ENCODE measurements around the gene STPG4.

Gene STPG4

GRCh38 chr2:47087051-47087450 is 68.1 kb downstream of the STPG4 start:
- TF ChIP-seq POLR2AphosphoS5 (IDR thresholded peaks at IDR 0.05; ENCODE audit: borderline replicate concordance, low read depth, low read length) (no peak), EZH2 (IDR thresholded peaks at IDR 0.05) (no peak), FOXP2 (optimal IDR thresholded peaks at IDR 0.05; ENCODE audit: control extremely low read depth, extremely low read length, insufficient read depth) (no peak)
- no peak for DNase-seq (ENCODE audit: low read depth, low spot score)
- H3K9ac ChIP-seq (ENCODE audit: insufficient read length): no peak overlapping the region
- no peaks in the 10 kb centered on the region for H3K36me3 ChIP-seq (ENCODE audit: insufficient read depth, low read length)
- no peak overlapping the region for H3K27ac ChIP-seq
- no peak overlapping the region for H3K4me3 ChIP-seq
- H3K9me3 ChIP-seq (ENCODE audit: low read depth, low read length): no peaks in the 10 kb centered on the region

DNA sequence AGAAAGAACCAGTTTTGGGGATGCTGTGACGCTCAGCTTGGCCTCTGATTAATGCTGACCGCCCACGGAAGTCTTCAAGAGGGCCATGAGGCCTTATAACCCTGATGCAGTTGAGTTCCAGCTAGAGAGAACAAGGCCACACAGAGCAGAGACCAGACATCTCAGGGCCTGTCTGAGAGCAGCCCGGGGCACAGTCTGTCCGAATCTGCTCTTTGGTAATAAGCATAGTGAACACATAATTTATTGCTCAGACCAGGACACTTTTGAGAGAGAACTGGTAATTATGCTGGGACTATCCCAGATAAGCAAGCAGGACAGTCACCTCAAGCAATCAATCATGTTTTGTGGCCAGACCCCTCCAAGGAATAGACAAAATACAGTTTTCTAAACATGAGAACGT is 68.5 kb downstream of the STPG4 start:
- DNase-seq (ENCODE audit: low read depth, low spot score): no peak
- no peaks in the 10 kb centered on the region for H3K36me3 ChIP-seq (ENCODE audit: insufficient read depth, low read length)
- no peak overlapping the region for H3K27ac ChIP-seq
- no peaks in the 10 kb centered on the region for H3K9me3 ChIP-seq (ENCODE audit: low read depth, low read length)
- H3K4me3 ChIP-seq: no peak overlapping the region
- H3K9ac ChIP-seq (ENCODE audit: insufficient read length): no peak overlapping the region
- TF ChIP-seq POLR2AphosphoS5 (IDR thresholded peaks at IDR 0.05; ENCODE audit: borderline replicate concordance, low read depth, low read length): no peak

GRCh38 chr2:47086054-47086471 is 69.0 kb downstream of the STPG4 start:
- H3K9me3 ChIP-seq (ENCODE audit: low read depth, low read length): no peaks in the 10 kb centered on the region
- no peak overlapping the region for H3K9ac ChIP-seq (ENCODE audit: insufficient read length)
- H3K36me3 ChIP-seq (ENCODE audit: insufficient read depth, low read length): no peaks in the 10 kb centered on the region
- H3K27ac ChIP-seq: no peak overlapping the region
- TF ChIP-seq POLR2AphosphoS5 (IDR thresholded peaks at IDR 0.05; ENCODE audit: borderline replicate concordance, low read depth, low read length) (no peak), EZH2 (IDR thresholded peaks at IDR 0.05) (no peak), FOXP2 (optimal IDR thresholded peaks at IDR 0.05; ENCODE audit: control extremely low read depth, extremely low read length, insufficient read depth) (no peak)
- no peak for DNase-seq (ENCODE audit: low read depth, low spot score)
- no peak overlapping the region for H3K4me3 ChIP-seq

GRCh38 chr2:47083886-47084687 is 71.0 kb downstream of the STPG4 start:
- DNase-seq (ENCODE audit: low read depth, low spot score): no peak
- TF ChIP-seq FOXP2 (optimal IDR thresholded peaks at IDR 0.05; ENCODE audit: control extremely low read depth, extremely low read length, insufficient read depth): no peak
- no peak for TF ChIP-seq EZH2 (IDR thresholded peaks at IDR 0.05)
- TF ChIP-seq POLR2AphosphoS5 (IDR thresholded peaks at IDR 0.05; ENCODE audit: borderline replicate concordance, low read depth, low read length): no peak
- Histone ChIP-seq H3K9ac (ENCODE audit: insufficient read length) (no peak overlapping the region), H3K9me3 (ENCODE audit: low read depth, low read length) (no peaks in the 10 kb centered on the region), H3K36me3 (ENCODE audit: insufficient read depth, low read length) (no peaks in the 10 kb centered on the region), H3K4me3 (no peak overlapping the region), H3K27ac (no peak overlapping the region)

- H3K27ac ChIP-seq: no peak overlapping the region
- no peaks in the 10 kb centered on the region for H3K36me3 ChIP-seq (ENCODE audit: insufficient read depth, low read length)
- H3K4me3 ChIP-seq: no peak overlapping the region
- no peak for DNase-seq (ENCODE audit: low read depth, low spot score)
- TF ChIP-seq EZH2 (IDR thresholded peaks at IDR 0.05): no peak
- TF ChIP-seq POLR2AphosphoS5 (IDR thresholded peaks at IDR 0.05; ENCODE audit: borderline replicate concordance, low read depth, low read length): no peak
- no peak for TF ChIP-seq FOXP2 (optimal IDR thresholded peaks at IDR 0.05; ENCODE audit: control extremely low read depth, extremely low read length, insufficient read depth)
- H3K9ac ChIP-seq (ENCODE audit: insufficient read length): no peak overlapping the region
- no peaks in the 10 kb centered on the region for H3K9me3 ChIP-seq (ENCODE audit: low read depth, low read length)
Measured at GRCh38 chr2:47083485-47083884, 71.6 kb downstream of the STPG4 start.

DNA sequence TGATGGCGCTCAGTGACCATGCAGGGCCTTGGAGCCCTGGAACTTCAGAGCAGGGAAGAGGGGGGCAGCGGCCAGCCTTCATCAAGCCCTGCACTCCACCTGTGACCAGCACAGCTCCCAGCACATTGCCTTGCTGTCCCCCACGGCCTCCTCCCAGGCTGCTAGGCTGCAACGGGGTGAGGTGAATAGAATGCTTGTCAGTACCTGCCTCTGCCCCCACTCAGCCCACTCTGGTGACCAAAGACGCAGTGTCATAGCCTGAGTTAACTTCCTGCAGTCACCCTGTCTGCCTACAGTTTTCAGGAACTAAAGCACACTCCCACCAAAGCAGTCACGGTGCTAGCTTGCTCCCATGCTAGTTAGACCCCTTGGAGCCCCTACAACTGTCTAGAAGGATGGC is 72.1 kb downstream of the STPG4 start:
- no peak for TF ChIP-seq POLR2AphosphoS5 (IDR thresholded peaks at IDR 0.05; ENCODE audit: borderline replicate concordance, low read depth, low read length)
- TF ChIP-seq EZH2 (IDR thresholded peaks at IDR 0.05): no peak
- no peak for TF ChIP-seq FOXP2 (optimal IDR thresholded peaks at IDR 0.05; ENCODE audit: control extremely low read depth, extremely low read length, insufficient read depth)
- Histone ChIP-seq H3K9ac (ENCODE audit: insufficient read length) (no peak overlapping the region), H3K4me3 (no peak overlapping the region)

GRCh38 chr2:47080888-47081301 is 74.2 kb downstream of the STPG4 start:
- Histone ChIP-seq H3K9me3 (ENCODE audit: low read depth, low read length) (no peaks in the 10 kb centered on the region), H3K27ac (no peak overlapping the region), H3K36me3 (ENCODE audit: insufficient read depth, low read length) (no peaks in the 10 kb centered on the region), H3K4me3 (no peak overlapping the region), H3K9ac (ENCODE audit: insufficient read length) (no peak overlapping the region)
- TF ChIP-seq FOXP2 (optimal IDR thresholded peaks at IDR 0.05; ENCODE audit: control extremely low read depth, extremely low read length, insufficient read depth): no peak
- no peak for TF ChIP-seq POLR2AphosphoS5 (IDR thresholded peaks at IDR 0.05; ENCODE audit: borderline replicate concordance, low read depth, low read length)
- no peak for TF ChIP-seq EZH2 (IDR thresholded peaks at IDR 0.05)
- DNase-seq (ENCODE audit: low read depth, low spot score): no peak

More for the DNA sequence above, 72.1 kb downstream of the STPG4 start:
- Histone ChIP-seq H3K36me3 (ENCODE audit: insufficient read depth, low read length) (no peaks in the 10 kb centered on the region), H3K27ac (no peak overlapping the region), H3K9me3 (ENCODE audit: low read depth, low read length) (no peaks in the 10 kb centered on the region)
- DNase-seq (ENCODE audit: low read depth, low spot score): no peak

GRCh38 chr2:47079515-47080412 is 75.3 kb downstream of the STPG4 start:
- Histone ChIP-seq H3K9me3 (ENCODE audit: low read depth, low read length) (no peaks in the 10 kb centered on the region), H3K27ac (no peak overlapping the region), H3K4me3 (no peak overlapping the region), H3K36me3 (ENCODE audit: insufficient read depth, low read length) (no peaks in the 10 kb centered on the region), H3K9ac (ENCODE audit: insufficient read length) (no peak overlapping the region)
- TF ChIP-seq POLR2AphosphoS5 (IDR thresholded peaks at IDR 0.05; ENCODE audit: borderline replicate concordance, low read depth, low read length): no peak
- no peak for TF ChIP-seq EZH2 (IDR thresholded peaks at IDR 0.05)
- TF ChIP-seq FOXP2 (optimal IDR thresholded peaks at IDR 0.05; ENCODE audit: control extremely low read depth, extremely low read length, insufficient read depth): no peak
- no peak for DNase-seq (ENCODE audit: low read depth, low spot score)

All from SK-N-MC (cell line).